GM12873 (cell line): Measurements from ENCODE around the gene DAZAP1.

ENCODE experiments used
- TF ChIP-seq, protein P1 (sequence below): IDR thresholded peaks from 2 replicates; pipeline ENCODE4 v1.5.1; 2012; ENCODE audit warnings: low read depth, mild to moderate bottlenecking, moderate library complexity, low read length, control low read depth; ENCODE audit not compliant: insufficient read depth; ENCODE audit errors: missing control alignments

DAZAP1 gene

GRCh38 chr19:1441677-1442438 lies 34.5 kb downstream of the DAZAP1 start:
- TF ChIP-seq, protein P1, sequence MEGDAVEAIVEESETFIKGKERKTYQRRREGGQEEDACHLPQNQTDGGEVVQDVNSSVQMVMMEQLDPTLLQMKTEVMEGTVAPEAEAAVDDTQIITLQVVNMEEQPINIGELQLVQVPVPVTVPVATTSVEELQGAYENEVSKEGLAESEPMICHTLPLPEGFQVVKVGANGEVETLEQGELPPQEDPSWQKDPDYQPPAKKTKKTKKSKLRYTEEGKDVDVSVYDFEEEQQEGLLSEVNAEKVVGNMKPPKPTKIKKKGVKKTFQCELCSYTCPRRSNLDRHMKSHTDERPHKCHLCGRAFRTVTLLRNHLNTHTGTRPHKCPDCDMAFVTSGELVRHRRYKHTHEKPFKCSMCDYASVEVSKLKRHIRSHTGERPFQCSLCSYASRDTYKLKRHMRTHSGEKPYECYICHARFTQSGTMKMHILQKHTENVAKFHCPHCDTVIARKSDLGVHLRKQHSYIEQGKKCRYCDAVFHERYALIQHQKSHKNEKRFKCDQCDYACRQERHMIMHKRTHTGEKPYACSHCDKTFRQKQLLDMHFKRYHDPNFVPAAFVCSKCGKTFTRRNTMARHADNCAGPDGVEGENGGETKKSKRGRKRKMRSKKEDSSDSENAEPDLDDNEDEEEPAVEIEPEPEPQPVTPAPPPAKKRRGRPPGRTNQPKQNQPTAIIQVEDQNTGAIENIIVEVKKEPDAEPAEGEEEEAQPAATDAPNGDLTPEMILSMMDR, result no peak

GRCh38 chr19:1445185-1445931 lies 38.0 kb downstream of the DAZAP1 start:
- TF ChIP-seq, protein P1, result peak; percentile 91

- TF ChIP-seq, protein P1, result no peak
These were observed 38.7 kb downstream of the DAZAP1 start for GRCh38 chr19:1445932-1446712.

- TF ChIP-seq, protein P1, result no peak
These were observed 39.5 kb downstream of the DAZAP1 start for GRCh38 chr19:1446713-1447481.

DNA sequence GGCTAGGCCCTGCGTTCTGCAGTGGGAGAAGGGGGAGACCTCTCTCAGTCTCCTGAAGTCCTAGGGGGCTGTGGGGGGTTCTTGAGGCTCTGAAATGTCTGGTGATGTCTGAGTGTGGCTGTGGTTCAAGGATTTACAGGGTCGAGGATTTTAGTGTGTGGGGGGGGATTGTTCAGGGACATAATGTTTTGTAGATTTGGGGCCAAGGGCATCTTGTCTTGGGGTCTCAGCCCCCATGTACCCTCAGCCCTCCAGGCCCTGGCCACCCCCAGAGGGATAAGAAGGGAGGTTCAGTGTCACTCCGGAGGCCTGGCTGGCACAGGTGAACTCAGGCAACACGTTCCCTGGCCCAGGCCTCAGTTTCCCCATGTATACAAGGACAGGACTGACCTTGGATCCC lies 40.1 kb downstream of the DAZAP1 start:
- TF ChIP-seq, protein P1, result no peak

GRCh38 chr19:1447944-1448343 lies 40.6 kb downstream of the DAZAP1 start:
- TF ChIP-seq, protein P1, result no peak
